Measurements from ENCODE around the gene ZBP1. TPM values are rescaled to one million over a fixed set of nuclear protein-coding genes. Genes with fewer than 3 reads are reported as not detected.

The ZBP1 gene
- polyA plus RNA-seq, 1 of the 3 experiments (the other 2 are of a cell fraction), result not detected

GRCh38 chr20:57667924-57668782 is 47.9 kb upstream of the ZBP1 start:
- H3K4me1 ChIP-seq (ENCODE audit: control insufficient read depth in 1 of 2, insufficient read depth in 2 of 2, low read depth in 1 of 2, low read length in 1 of 2), result peaks cover 0 to 79% of the 10 kb centered on the region in 2 experiments; a peak in 2 of 4 replicates
- peak overlapping the region in 1 of 2 experiments; percentile 91; a peak in 2 of 4 replicates for H3K27ac ChIP-seq (ENCODE audit: low read depth in 2 of 2, low read length in 1 of 2)
- DNase-seq, result no peak
- peaks cover 91% of the 10 kb centered on the region for H3K79me2 ChIP-seq (ENCODE audit: insufficient read depth)
- no peaks in the 10 kb centered on the region for H3F3A ChIP-seq (replicated peaks; ENCODE audit: insufficient read depth)
- H3K36me3 ChIP-seq (replicated peaks in 1 of 2; ENCODE audit: control insufficient read depth in 1 of 2, insufficient read depth in 2 of 2, low read length in 1 of 2), result no peaks in the 10 kb centered on the region
- POLR2A ChIA-PET, result no interaction called here
- no peak overlapping the region for H2AFZ ChIP-seq (ENCODE audit: low read depth)
- CTCF ChIA-PET, result interaction anchor here (1.7 to 2.4 kb wide), 2 partner anchors 14 kb away, joined by 7 to 14 read pairs; no protein-coding TSS in a partner anchor
- no peak overlapping the region for H3K4me2 ChIP-seq
- peaks cover 89% of the 10 kb centered on the region for H4K20me1 ChIP-seq (ENCODE audit: insufficient read depth)
- no peak overlapping the region for H3K4me3 ChIP-seq (ENCODE audit: low read depth in 2 of 2, low read length in 1 of 2)
- 95% methylated on average over 12 of the region's 18 CpGs for WGBS (ENCODE audit: low lambda C conversion rate)
- no peaks in the 10 kb centered on the region for H3K27me3 ChIP-seq (ENCODE audit: insufficient read depth)
- TF ChIP-seq EZH2phosphoT487 (IDR thresholded peaks at IDR 0.05; ENCODE audit: borderline replicate concordance, low read depth) (no peak), RXRA (IDR thresholded peaks at IDR 0.05; ENCODE audit: borderline replicate concordance, low read depth) (no peak), CTCF (IDR thresholded peaks at IDR 0.05) (no peak), RCOR1 (IDR thresholded peaks at IDR 0.05; ENCODE audit: low read length) (no peak), USF2 (IDR thresholded peaks at IDR 0.05; ENCODE audit: borderline replicate concordance, low read depth, low read length) (no peak), YY1 (IDR thresholded peaks at IDR 0.05; ENCODE audit: low read depth) (no peak), GABPA (IDR thresholded peaks at IDR 0.05; ENCODE audit: low read depth) (no peak), SIN3A (IDR thresholded peaks at IDR 0.05; ENCODE audit: borderline replicate concordance, low read depth, low read length) (no peak), MEF2A (IDR thresholded peaks at IDR 0.05; ENCODE audit: borderline replicate concordance, low read depth) (no peak), CHD2 (IDR thresholded peaks at IDR 0.05; ENCODE audit: low read length, partially characterized antibody) (no peak), NFIC (IDR thresholded peaks at IDR 0.05; ENCODE audit: borderline replicate concordance) (no peak), IRF3 (IDR thresholded peaks at IDR 0.05; ENCODE audit: low read depth, low read length) (no peak), TCF12 (IDR thresholded peaks at IDR 0.05) (no peak), NRF1 (IDR thresholded peaks at IDR 0.05; ENCODE audit: low read depth, low read length) (no peak)
- no peaks in the 10 kb centered on the region for H3K9me3 ChIP-seq
- no peaks in the 10 kb centered on the region for H3K9me2 ChIP-seq
- H3K9ac ChIP-seq, result no peak overlapping the region
